Adrenal gland (tissue), 12 donors: Measurements from ENCODE around the gene TTLL1. TPM values are rescaled to one million over a fixed set of nuclear protein-coding genes. Genes with fewer than 3 reads are reported as not detected.
A peak's percentile ranks its signal among the peaks of the same experiment; 100 is the strongest.

Source experiments
- DNase-seq, 7 donors: peaks; one replicate each; pipeline ENCODE4 v3.0.0-alpha.2; 2019 to 2020
- H3K27ac ChIP-seq, 5 donors: fragments of 200-600 bp; sonication (generic) in 4 of 5; 1 replicate in 3 of 5; 2 replicates in 2 of 5; pipeline versions ENCODE4 v1.5.1 to v1.8.0; 2016 to 2020; ENCODE audit warnings: mild to moderate bottlenecking in 1 of 5
- H3K27me3 ChIP-seq: fragments of 200-600 bp; 2 replicates; pipeline ENCODE4 v1.8.0; 2021
- H3K36me3 ChIP-seq, 2 donors: fragments of 200-600 bp; replicated peaks in 1 of 2; 1 replicate in 1 of 2; 2 replicates in 1 of 2; pipeline versions ENCODE4 v1.5.1 to v1.8.0; 2018 to 2022
- H3K4me1 ChIP-seq, 2 donors: fragments of 200-600 bp; replicated peaks in 1 of 2; 1 replicate in 1 of 2; 2 replicates in 1 of 2; pipeline versions ENCODE4 v1.5.1 to v1.8.0; 2018 to 2021
- H3K4me3 ChIP-seq, 4 donors: fragments of 200-600 bp; sonication (generic) in 3 of 4; one replicate each; pipeline ENCODE4 v1.5.1; 2016 to 2018
- H3K9me3 ChIP-seq, 3 donors: fragments of 200-600 bp; sonication (generic) in 1 of 3; replicated peaks in 1 of 3; 1 replicate in 2 of 3; 2 replicates in 1 of 3; pipeline versions ENCODE4 v1.5.1 to v1.8.0; 2016 to 2021
- POLR2A ChIP-seq, 2 donors: fragments of 450-650 bp; IDR thresholded peaks; one replicate each; pipeline ENCODE4 v1.6.1; 2017; ENCODE audit warnings: antibody characterized with exemption in 2 of 2, mild to moderate bottlenecking in 2 of 2, moderate library complexity in 1 of 2
- WGBS, 4 donors: extraction: QIAGEN DNeasy Blood & Tissue Kit in 2 of 4; methylation state at CpG; one replicate each; pipeline versions ENCODE4 v1.1.5 to v1.1.7; 2013 to 2017; 5-methylcytosine and 5-hydroxymethylcytosine counted together
- intact Hi-C, 2 donors: fragments of 100-400 bp; cut with DNase I; formaldehyde crosslinking; loops; one replicate each; pipeline versions ENCODE4 v1.14.1 to v1.15.0; 2022 to 2023
- polyA plus RNA-seq, 3 donors: library from polyadenylated mRNA; stranded (reverse); fragments of 200-250 nt in 2 of 3; fragments of 350-450 nt in 1 of 3; fragmentation: Illumina TruSeq in 1 of 3; extraction: RNeasy Lipid Tissue Mini Kit (QIAGEN cat#74804) in 1 of 3; gene quantifications; one replicate each; pipeline ENCODE4 v1.2.3, GENCODE V29; 2013 to 2014
- total RNA-seq, 9 donors: library from RNA; depleted of rRNA in 4 of 9; stranded (reverse); fragments of >200 nt in 4 of 9; fragments of 120-200 nt in 1 of 9; fragmentation: NEBNext Ultra II Directional in 1 of 9; extraction: Animal tissue kit (Norgen Biotek cat#: 25700) in 1 of 9; gene quantifications; one replicate each; pipeline versions ENCODE4 v1.1.0 to v1.2.4, GENCODE V29; 2013 to 2023
- TF ChIP-seq, protein P1 (sequence below), 6 experiments: fragments of 450-650 bp in 4 of 6; fragments of 200-600 bp in 2 of 6; sonication (generic) in 1 of 6; IDR thresholded peaks; 1 replicate in 5 of 6; 2 replicates in 1 of 6; pipeline versions ENCODE4 v1.5.1 to v1.8.0; 2016 to 2021; ENCODE audit warnings: antibody characterized with exemption in 6 of 6, mild to moderate bottlenecking in 2 of 6, moderate library complexity in 1 of 6
- donor health status: healthy with polysubstance abuse.
- donor health status: Bipolar disorder and iron deficiency.
- donor health status: DM: yes; HTN: yes; CAD: no.
- donor health status: DM: no; HTN: no; CAD: no.
- donor health status: DM: no; HTN: no; CAD: no.
- donor health status: DM: yes; HTN: yes; CAD: no.

Gene TTLL1
- total and polyA plus RNA-seq, 12 donors = 5.0 to 14.1 (median 8.3) TPM

DNA sequence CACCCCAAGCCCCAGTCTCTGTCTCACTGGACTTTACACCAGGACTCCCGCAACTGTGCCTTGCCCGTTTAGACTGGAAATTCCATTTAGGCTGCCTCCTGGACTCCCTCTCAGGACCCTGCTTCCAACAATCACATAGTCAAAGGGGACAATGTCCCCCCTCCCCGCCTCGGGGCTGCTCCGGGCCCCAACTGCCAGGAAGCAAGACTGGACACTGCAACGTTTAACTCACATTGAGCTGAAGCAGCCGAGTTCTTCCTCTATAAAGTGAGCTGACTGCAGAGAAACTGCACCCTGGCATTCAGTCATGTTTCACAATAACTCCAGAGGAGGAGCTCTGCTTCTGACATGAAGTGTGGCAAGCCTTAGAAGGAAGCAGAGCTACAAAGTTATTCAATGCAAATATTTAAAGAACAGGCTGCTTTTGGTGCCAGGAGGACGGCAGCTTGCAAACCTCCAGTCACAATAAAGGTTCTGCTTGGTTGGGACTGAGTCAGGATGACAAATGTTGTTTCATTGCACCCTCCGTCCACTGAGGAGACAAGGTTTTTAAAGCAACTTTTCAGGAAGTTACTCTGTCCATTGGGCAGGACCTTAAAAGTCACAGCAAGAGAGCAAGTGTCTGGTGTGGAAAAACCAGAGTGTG is 94.2 kb downstream of the TTLL1 start:
- Histone ChIP-seq H3K27me3 (no peaks in the 10 kb centered on the region), H3K4me1 (peaks cover 81 to 88% of the 10 kb centered on the region in 2 donors), H3K9me3 (no peaks in the 10 kb centered on the region), H3K36me3 (no peaks in the 10 kb centered on the region), H3K27ac (peak overlapping the region; percentile 64 to 94 (median 82)), H3K4me3 (peak overlapping the region in 1 of 4 donors; percentile 37)
- TF ChIP-seq, protein P1, sequence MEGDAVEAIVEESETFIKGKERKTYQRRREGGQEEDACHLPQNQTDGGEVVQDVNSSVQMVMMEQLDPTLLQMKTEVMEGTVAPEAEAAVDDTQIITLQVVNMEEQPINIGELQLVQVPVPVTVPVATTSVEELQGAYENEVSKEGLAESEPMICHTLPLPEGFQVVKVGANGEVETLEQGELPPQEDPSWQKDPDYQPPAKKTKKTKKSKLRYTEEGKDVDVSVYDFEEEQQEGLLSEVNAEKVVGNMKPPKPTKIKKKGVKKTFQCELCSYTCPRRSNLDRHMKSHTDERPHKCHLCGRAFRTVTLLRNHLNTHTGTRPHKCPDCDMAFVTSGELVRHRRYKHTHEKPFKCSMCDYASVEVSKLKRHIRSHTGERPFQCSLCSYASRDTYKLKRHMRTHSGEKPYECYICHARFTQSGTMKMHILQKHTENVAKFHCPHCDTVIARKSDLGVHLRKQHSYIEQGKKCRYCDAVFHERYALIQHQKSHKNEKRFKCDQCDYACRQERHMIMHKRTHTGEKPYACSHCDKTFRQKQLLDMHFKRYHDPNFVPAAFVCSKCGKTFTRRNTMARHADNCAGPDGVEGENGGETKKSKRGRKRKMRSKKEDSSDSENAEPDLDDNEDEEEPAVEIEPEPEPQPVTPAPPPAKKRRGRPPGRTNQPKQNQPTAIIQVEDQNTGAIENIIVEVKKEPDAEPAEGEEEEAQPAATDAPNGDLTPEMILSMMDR (IDR thresholded peaks at IDR 0.05) = no peak
- TF ChIP-seq POLR2A (IDR thresholded peaks at IDR 0.05) = peak; percentile 32 to 77
- peak in 6 of 7 donors; percentile 66 to 82 (median 74) for DNase-seq
- WGBS, 4 donors = 6 to 13% (median 10%) methylated on average over 6 to 9 of the region's 9 CpGs
- intact Hi-C loops = no loop called here

GRCh38 chr22:42994276-42994916 is 94.8 kb downstream of the TTLL1 start:
- WGBS, 4 donors = 85 to 88% (median 86%) methylated on average over 6 to 12 of the region's 12 CpGs
- peak in 2 of 7 donors; percentile 14 to 32 for DNase-seq
- H3K36me3 ChIP-seq = no peaks in the 10 kb centered on the region
- peak overlapping the region in 1 of 4 donors; percentile 37 for H3K4me3 ChIP-seq
- intact Hi-C loops = no loop called here
- no peak for TF ChIP-seq POLR2A (IDR thresholded peaks at IDR 0.05)
- TF ChIP-seq, protein P1 (IDR thresholded peaks at IDR 0.05) = no peak
- H3K27ac ChIP-seq = peak overlapping the region; percentile 64 to 94 (median 82)
- H3K4me1 ChIP-seq = peaks cover 75 to 87% of the 10 kb centered on the region in 2 donors
- H3K27me3 ChIP-seq = no peaks in the 10 kb centered on the region
- no peaks in the 10 kb centered on the region for H3K9me3 ChIP-seq

GRCh38 chr22:42993651-42994275 is 95.4 kb downstream of the TTLL1 start:
- intact Hi-C loops = no loop called here
- peaks cover 74 to 89% of the 10 kb centered on the region in 2 donors for H3K4me1 ChIP-seq
- DNase-seq = peak in 5 of 7 donors; percentile 52 to 76 (median 64)
- H3K27ac ChIP-seq = peak overlapping the region; percentile 64 to 94 (median 82)
- no peaks in the 10 kb centered on the region for H3K36me3 ChIP-seq
- no peaks in the 10 kb centered on the region for H3K27me3 ChIP-seq
- 32 to 43% (median 40%) methylated on average over 12 of the region's 12 CpGs for WGBS, 4 donors
- peak in 1 of 2 donors; percentile 5 for TF ChIP-seq POLR2A (IDR thresholded peaks at IDR 0.05)
- TF ChIP-seq, protein P1 (IDR thresholded peaks at IDR 0.05) = no peak
- peak overlapping the region in 1 of 4 donors; percentile 37 for H3K4me3 ChIP-seq
- no peaks in the 10 kb centered on the region for H3K9me3 ChIP-seq

DNA sequence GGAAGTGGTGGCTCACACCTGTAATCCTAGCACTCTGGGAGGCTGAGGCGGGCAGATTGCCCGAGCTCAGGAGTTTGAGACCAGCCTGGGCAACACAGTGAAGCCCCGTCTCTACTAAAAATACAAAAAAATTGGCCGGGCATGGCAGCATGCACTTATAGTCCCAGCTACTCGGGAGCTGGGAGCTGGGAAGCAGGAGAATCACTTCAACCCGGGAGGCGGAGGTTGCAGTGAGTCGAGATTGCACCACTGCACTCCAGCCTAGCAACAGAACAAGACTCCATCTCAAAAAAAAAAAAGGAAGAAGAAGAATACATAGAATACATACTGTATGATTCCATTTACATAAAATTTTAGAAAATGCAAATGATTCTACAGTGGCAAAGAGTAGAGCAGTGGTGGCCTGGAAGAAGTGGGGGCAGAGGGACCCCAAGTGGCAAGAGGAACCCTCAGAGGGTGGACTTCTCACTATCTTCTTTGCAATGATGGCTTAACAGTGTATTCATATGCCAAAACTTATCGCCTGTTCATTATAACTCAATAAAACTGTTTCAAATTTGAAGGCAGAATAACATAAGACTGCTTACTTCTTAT is 96.2 kb downstream of the TTLL1 start:
- peak in 1 of 7 donors; percentile 33 for DNase-seq
- TF ChIP-seq, protein P1 (IDR thresholded peaks at IDR 0.05) = no peak
- no peak for TF ChIP-seq POLR2A (IDR thresholded peaks at IDR 0.05)
- Histone ChIP-seq H3K4me1 (peaks cover 70 to 87% of the 10 kb centered on the region in 2 donors), H3K27ac (peak overlapping the region in 4 of 5 donors; percentile 73 to 94 (median 84)), H3K27me3 (no peaks in the 10 kb centered on the region), H3K36me3 (no peaks in the 10 kb centered on the region), H3K4me3 (no peak overlapping the region), H3K9me3 (no peaks in the 10 kb centered on the region)
- WGBS, 4 donors = 50 to 68% (median 54%) methylated on average over 9 of the region's 9 CpGs
- intact Hi-C loops = no loop called here
